ENCODE results near the gene CNOT1. TPM values are rescaled to one million over a fixed set of nuclear protein-coding genes. Genes with fewer than 3 reads are reported as not detected.

Gene CNOT1
- total and polyA plus RNA-seq, 4 donors: 35.6 to 187 (median 120) TPM

GRCh38 chr16:58497468-58497867 lies 132.2 kb downstream of the CNOT1 start:
- Histone ChIP-seq H3K9ac (ENCODE audit: insufficient read depth in 1 of 2, low read length in 2 of 2) (no peak overlapping the region), H3K36me3 (ENCODE audit: control insufficient read depth in 4 of 4, insufficient read depth in 4 of 4, low read length in 4 of 4) (no peaks in the 10 kb centered on the region), H3K9me3 (ENCODE audit: control insufficient read depth in 4 of 4, insufficient read depth in 3 of 4, low read length in 3 of 4) (no peaks in the 10 kb centered on the region), H3K27me3 (ENCODE audit: control insufficient read depth in 3 of 3, insufficient read depth in 3 of 3, low read length in 2 of 3) (peaks cover 0 to 14% (median 6%) of the 10 kb centered on the region in 3 donors), H3K4me1 (ENCODE audit: control insufficient read depth in 5 of 5, insufficient read depth in 5 of 5, low read length in 5 of 5) (peaks cover 0 to 11% (median 7%) of the 10 kb centered on the region in 5 donors), H3K4me3 (no peak overlapping the region), H3K27ac (ENCODE audit: low read depth in 1 of 2, low read length in 1 of 2) (no peak overlapping the region)
- WGBS, 2 donors: 80 to 89% methylated on average over 2 of the region's 2 CpGs
- ATAC-seq (ENCODE audit: insufficient read depth, low FRiP score): no peak
- no peak for DNase-seq
- TF ChIP-seq, protein P1, sequence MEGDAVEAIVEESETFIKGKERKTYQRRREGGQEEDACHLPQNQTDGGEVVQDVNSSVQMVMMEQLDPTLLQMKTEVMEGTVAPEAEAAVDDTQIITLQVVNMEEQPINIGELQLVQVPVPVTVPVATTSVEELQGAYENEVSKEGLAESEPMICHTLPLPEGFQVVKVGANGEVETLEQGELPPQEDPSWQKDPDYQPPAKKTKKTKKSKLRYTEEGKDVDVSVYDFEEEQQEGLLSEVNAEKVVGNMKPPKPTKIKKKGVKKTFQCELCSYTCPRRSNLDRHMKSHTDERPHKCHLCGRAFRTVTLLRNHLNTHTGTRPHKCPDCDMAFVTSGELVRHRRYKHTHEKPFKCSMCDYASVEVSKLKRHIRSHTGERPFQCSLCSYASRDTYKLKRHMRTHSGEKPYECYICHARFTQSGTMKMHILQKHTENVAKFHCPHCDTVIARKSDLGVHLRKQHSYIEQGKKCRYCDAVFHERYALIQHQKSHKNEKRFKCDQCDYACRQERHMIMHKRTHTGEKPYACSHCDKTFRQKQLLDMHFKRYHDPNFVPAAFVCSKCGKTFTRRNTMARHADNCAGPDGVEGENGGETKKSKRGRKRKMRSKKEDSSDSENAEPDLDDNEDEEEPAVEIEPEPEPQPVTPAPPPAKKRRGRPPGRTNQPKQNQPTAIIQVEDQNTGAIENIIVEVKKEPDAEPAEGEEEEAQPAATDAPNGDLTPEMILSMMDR (IDR thresholded peaks at IDR 0.05; ENCODE audit: control extremely low read depth, extremely low read depth): no peak

- H3K4me1 ChIP-seq (ENCODE audit: control insufficient read depth in 5 of 5, insufficient read depth in 5 of 5, low read length in 5 of 5): peaks cover 0 to 5% (median 0%) of the 10 kb centered on the region in 5 donors
- 65 to 76% methylated on average over 24 of the region's 24 CpGs for WGBS, 2 donors
- H3K9ac ChIP-seq (ENCODE audit: insufficient read depth in 1 of 2, low read length in 2 of 2): peak overlapping the region in 1 of 2 donors; percentile 4
- peak in 1 of 3 donors; percentile 11 for DNase-seq
- ATAC-seq (ENCODE audit: insufficient read depth, low FRiP score): no peak
- no peak overlapping the region for H3K4me3 ChIP-seq
- H3K36me3 ChIP-seq (ENCODE audit: control insufficient read depth in 4 of 4, insufficient read depth in 4 of 4, low read length in 4 of 4): no peaks in the 10 kb centered on the region
- TF ChIP-seq, protein P1 (IDR thresholded peaks at IDR 0.05; ENCODE audit: control extremely low read depth, extremely low read depth): no peak
- H3K27ac ChIP-seq (ENCODE audit: low read depth in 1 of 2, low read length in 1 of 2): peak overlapping the region in 1 of 2 donors; percentile 6
- H3K9me3 ChIP-seq (ENCODE audit: control insufficient read depth in 4 of 4, insufficient read depth in 3 of 4, low read length in 3 of 4): no peaks in the 10 kb centered on the region
- peaks cover 0 to 8% (median 2%) of the 10 kb centered on the region in 3 donors for H3K27me3 ChIP-seq (ENCODE audit: control insufficient read depth in 3 of 3, insufficient read depth in 3 of 3, low read length in 2 of 3)
Observed at GRCh38 chr16:58495521-58496331, 133.9 kb downstream of the CNOT1 start.

DNA sequence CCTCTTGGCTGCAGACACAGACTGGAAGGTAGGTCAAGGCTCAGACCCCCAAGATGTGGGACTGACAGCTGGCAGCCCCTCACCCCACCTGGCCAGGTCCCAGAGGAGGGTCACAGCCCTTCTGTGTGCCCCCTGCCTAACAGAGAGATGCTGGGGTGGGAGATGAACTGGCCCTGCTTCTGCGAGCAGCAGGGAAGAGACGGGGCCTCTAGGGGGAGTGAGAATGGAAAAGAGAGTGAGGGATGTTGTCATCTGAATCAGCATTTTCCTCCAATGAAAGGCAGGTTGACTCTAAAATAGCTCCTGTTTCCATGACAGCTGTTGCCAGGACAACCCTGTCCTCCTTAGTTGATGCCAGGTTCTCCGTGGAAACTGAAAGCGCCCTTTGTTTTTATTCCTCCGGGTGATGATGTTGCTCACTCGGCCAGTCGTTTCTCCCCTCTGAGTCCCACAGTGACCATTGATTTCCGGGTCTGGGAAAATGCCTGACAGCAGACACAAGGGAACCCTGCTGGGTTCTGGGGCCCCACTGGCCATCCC lies 134.6 kb downstream of the CNOT1 start:
- Histone ChIP-seq H3K4me1 (ENCODE audit: control insufficient read depth in 5 of 5, insufficient read depth in 5 of 5, low read length in 5 of 5) (peaks cover 0 to 2% (median 0%) of the 10 kb centered on the region in 5 donors), H3K36me3 (ENCODE audit: control insufficient read depth in 4 of 4, insufficient read depth in 4 of 4, low read length in 4 of 4) (no peaks in the 10 kb centered on the region), H3K4me3 (no peak overlapping the region), H3K9me3 (ENCODE audit: control insufficient read depth in 4 of 4, insufficient read depth in 3 of 4, low read length in 3 of 4) (no peaks in the 10 kb centered on the region), H3K27me3 (ENCODE audit: control insufficient read depth in 3 of 3, insufficient read depth in 3 of 3, low read length in 2 of 3) (peaks cover 0 to 5% (median 0%) of the 10 kb centered on the region in 3 donors), H3K27ac (ENCODE audit: low read depth in 1 of 2, low read length in 1 of 2) (peak overlapping the region in 1 of 2 donors; percentile 6), H3K9ac (ENCODE audit: insufficient read depth in 1 of 2, low read length in 2 of 2) (peak overlapping the region in 1 of 2 donors; percentile 4)
- WGBS, 2 donors: 7 to 18% methylated on average over 8 of the region's 8 CpGs
- TF ChIP-seq, protein P1 (IDR thresholded peaks at IDR 0.05; ENCODE audit: control extremely low read depth, extremely low read depth): no peak
- no peak for ATAC-seq (ENCODE audit: insufficient read depth, low FRiP score)
- peak; percentile 85 to 92 (median 91) for DNase-seq
